ENCODE data around the gene BACH1.
A peak's percentile ranks its signal among the peaks of the same experiment; 100 is the strongest.

The BACH1 gene

GRCh38 chr21:29299916-29300806 lies 1.4 kb downstream of the BACH1 start:
- CTCF ChIA-PET = interaction anchor here (0.8 to 1.8 kb wide), 15 partner anchors 8 to 228 kb away, joined by 3 to 5 read pairs (median 3); no protein-coding TSS in a partner anchor
- Mint-ChIP-seq H3K4me1 (peaks cover 56% of the 10 kb centered on the region), H3K27me3 (no peaks in the 10 kb centered on the region), H3K36me3 (peaks cover 4% of the 10 kb centered on the region), H3K4me3 (peak overlapping the region; percentile 73), H3K9me3 (peaks cover 6% of the 10 kb centered on the region), H3K27ac (peak overlapping the region; percentile 52)
- DNase-seq = peak; percentile 35

GRCh38 chr21:29300807-29301138 lies 2.1 kb downstream of the BACH1 start:
- H3K9me3 Mint-ChIP-seq = peaks cover 5% of the 10 kb centered on the region
- H3K27ac Mint-ChIP-seq = no peak overlapping the region
- H3K36me3 Mint-ChIP-seq = peaks cover 6% of the 10 kb centered on the region
- no peaks in the 10 kb centered on the region for H3K27me3 Mint-ChIP-seq
- no peak for DNase-seq
- H3K4me1 Mint-ChIP-seq = peaks cover 54% of the 10 kb centered on the region
- peak overlapping the region; percentile 73 for H3K4me3 Mint-ChIP-seq
- CTCF ChIA-PET = interaction anchor here (0.8 to 1.5 kb wide), 5 partner anchors 69 to 137 kb away, joined by 3 to 5 read pairs (median 3); no protein-coding TSS in a partner anchor

- Mint-ChIP-seq H3K9me3 (peaks cover 5% of the 10 kb centered on the region), H3K4me1 (peaks cover 52% of the 10 kb centered on the region), H3K27ac (no peak overlapping the region), H3K27me3 (no peaks in the 10 kb centered on the region), H3K36me3 (peaks cover 7% of the 10 kb centered on the region), H3K4me3 (no peak overlapping the region)
- CTCF ChIA-PET = no interaction called here
- no peak for DNase-seq
Observed at GRCh38 chr21:29301691-29302090, 3.0 kb downstream of the BACH1 start.

GRCh38 chr21:29302359-29302875 lies 3.7 kb downstream of the BACH1 start:
- H3K4me1 Mint-ChIP-seq = peaks cover 50% of the 10 kb centered on the region
- H3K27me3 Mint-ChIP-seq = no peaks in the 10 kb centered on the region
- peaks cover 7% of the 10 kb centered on the region for H3K36me3 Mint-ChIP-seq
- no peak for DNase-seq
- H3K9me3 Mint-ChIP-seq = peaks cover 2% of the 10 kb centered on the region
- H3K4me3 Mint-ChIP-seq = no peak overlapping the region
- no peak overlapping the region for H3K27ac Mint-ChIP-seq
- CTCF ChIA-PET = interaction anchor here (0.8 to 1.2 kb wide), 2 partner anchors 46 to 212 kb away, joined by 3 to 4 read pairs; no protein-coding TSS in a partner anchor

- Mint-ChIP-seq H3K9me3 (no peaks in the 10 kb centered on the region), H3K4me1 (peaks cover 42% of the 10 kb centered on the region), H3K27me3 (no peaks in the 10 kb centered on the region), H3K36me3 (peaks cover 7% of the 10 kb centered on the region), H3K27ac (peak overlapping the region; percentile 39), H3K4me3 (no peak overlapping the region)
- CTCF ChIA-PET = interaction anchor here (0.8 to 1.2 kb wide), 3 partner anchors 45 to 213 kb away, joined by 3 to 4 read pairs (median 3); no protein-coding TSS in a partner anchor
- no peak for DNase-seq
Observed at GRCh38 chr21:29303288-29303687, 4.6 kb downstream of the BACH1 start.

- H3K27me3 Mint-ChIP-seq = no peaks in the 10 kb centered on the region
- H3K4me1 Mint-ChIP-seq = peaks cover 42% of the 10 kb centered on the region
- no peak overlapping the region for H3K27ac Mint-ChIP-seq
- CTCF ChIA-PET = no interaction called here
- peaks cover 11% of the 10 kb centered on the region for H3K36me3 Mint-ChIP-seq
- no peak overlapping the region for H3K4me3 Mint-ChIP-seq
- DNase-seq = no peak
- no peaks in the 10 kb centered on the region for H3K9me3 Mint-ChIP-seq
Observed at GRCh38 chr21:29304597-29304996, 5.9 kb downstream of the BACH1 start.

- H3K4me3 Mint-ChIP-seq = no peak overlapping the region
- peaks cover 37% of the 10 kb centered on the region for H3K4me1 Mint-ChIP-seq
- CTCF ChIA-PET = no interaction called here
- H3K27ac Mint-ChIP-seq = no peak overlapping the region
- no peak for DNase-seq
- H3K27me3 Mint-ChIP-seq = no peaks in the 10 kb centered on the region
- no peaks in the 10 kb centered on the region for H3K9me3 Mint-ChIP-seq
- H3K36me3 Mint-ChIP-seq = peaks cover 11% of the 10 kb centered on the region
Observed at GRCh38 chr21:29305068-29305467, 6.3 kb downstream of the BACH1 start.

- no peak overlapping the region for H3K4me3 Mint-ChIP-seq
- H3K4me1 Mint-ChIP-seq = peaks cover 32% of the 10 kb centered on the region
- no peaks in the 10 kb centered on the region for H3K27me3 Mint-ChIP-seq
- DNase-seq = no peak
- H3K36me3 Mint-ChIP-seq = peaks cover 11% of the 10 kb centered on the region
- CTCF ChIA-PET = no interaction called here
- no peak overlapping the region for H3K27ac Mint-ChIP-seq
- no peaks in the 10 kb centered on the region for H3K9me3 Mint-ChIP-seq
Observed at GRCh38 chr21:29305561-29305960, 6.8 kb downstream of the BACH1 start.

GRCh38 chr21:29306920-29307319 lies 8.2 kb downstream of the BACH1 start:
- H3K27me3 Mint-ChIP-seq = no peaks in the 10 kb centered on the region
- DNase-seq = no peak
- no peak overlapping the region for H3K27ac Mint-ChIP-seq
- H3K36me3 Mint-ChIP-seq = peaks cover 11% of the 10 kb centered on the region
- H3K9me3 Mint-ChIP-seq = no peaks in the 10 kb centered on the region
- peaks cover 20% of the 10 kb centered on the region for H3K4me1 Mint-ChIP-seq
- no peak overlapping the region for H3K4me3 Mint-ChIP-seq
- CTCF ChIA-PET = no interaction called here

- Mint-ChIP-seq H3K27me3 (no peaks in the 10 kb centered on the region), H3K36me3 (peaks cover 11% of the 10 kb centered on the region), H3K9me3 (no peaks in the 10 kb centered on the region), H3K4me3 (no peak overlapping the region), H3K27ac (no peak overlapping the region), H3K4me1 (peaks cover 14% of the 10 kb centered on the region)
- no peak for DNase-seq
- CTCF ChIA-PET = interaction anchor here (0.7 kb wide), 1 partner anchor 8 kb away, joined by 3 read pairs; no protein-coding TSS in a partner anchor
Observed at GRCh38 chr21:29307718-29308455, 9.2 kb downstream of the BACH1 start.

- CTCF ChIA-PET = interaction anchor here (0.7 kb wide), 1 partner anchor 9 kb away, joined by 3 read pairs; no protein-coding TSS in a partner anchor
- H3K4me3 Mint-ChIP-seq = no peak overlapping the region
- H3K27ac Mint-ChIP-seq = no peak overlapping the region
- no peak for DNase-seq
- H3K27me3 Mint-ChIP-seq = no peaks in the 10 kb centered on the region
- peaks cover 10% of the 10 kb centered on the region for H3K4me1 Mint-ChIP-seq
- no peaks in the 10 kb centered on the region for H3K9me3 Mint-ChIP-seq
- H3K36me3 Mint-ChIP-seq = peaks cover 12% of the 10 kb centered on the region
Observed at GRCh38 chr21:29308456-29308783, 9.7 kb downstream of the BACH1 start.

GRCh38 chr21:29309703-29310102 lies 11.0 kb downstream of the BACH1 start:
- H3K36me3 Mint-ChIP-seq = peaks cover 12% of the 10 kb centered on the region
- H3K27me3 Mint-ChIP-seq = no peaks in the 10 kb centered on the region
- no peaks in the 10 kb centered on the region for H3K9me3 Mint-ChIP-seq
- no peak overlapping the region for H3K4me3 Mint-ChIP-seq
- no peak overlapping the region for H3K27ac Mint-ChIP-seq
- CTCF ChIA-PET = interaction anchor here (0.9 kb wide), 1 partner anchor 9 kb away, joined by 3 read pairs; no protein-coding TSS in a partner anchor
- no peak for DNase-seq
- H3K4me1 Mint-ChIP-seq = peaks cover 7% of the 10 kb centered on the region

GRCh38 chr21:29311802-29312201 lies 13.1 kb downstream of the BACH1 start:
- Mint-ChIP-seq H3K27me3 (no peaks in the 10 kb centered on the region), H3K4me1 (peaks cover 2% of the 10 kb centered on the region), H3K27ac (no peak overlapping the region), H3K36me3 (peaks cover 6% of the 10 kb centered on the region), H3K9me3 (no peaks in the 10 kb centered on the region), H3K4me3 (no peak overlapping the region)
- CTCF ChIA-PET = no interaction called here
- DNase-seq = no peak

GRCh38 chr21:29312981-29313380 lies 14.3 kb downstream of the BACH1 start:
- Mint-ChIP-seq H3K9me3 (no peaks in the 10 kb centered on the region), H3K27me3 (no peaks in the 10 kb centered on the region), H3K4me3 (no peak overlapping the region), H3K4me1 (peaks cover 2% of the 10 kb centered on the region), H3K36me3 (peaks cover 10% of the 10 kb centered on the region), H3K27ac (no peak overlapping the region)
- CTCF ChIA-PET = no interaction called here
- no peak for DNase-seq
